ENCODE data around the gene LBH.

LBH gene

DNA sequence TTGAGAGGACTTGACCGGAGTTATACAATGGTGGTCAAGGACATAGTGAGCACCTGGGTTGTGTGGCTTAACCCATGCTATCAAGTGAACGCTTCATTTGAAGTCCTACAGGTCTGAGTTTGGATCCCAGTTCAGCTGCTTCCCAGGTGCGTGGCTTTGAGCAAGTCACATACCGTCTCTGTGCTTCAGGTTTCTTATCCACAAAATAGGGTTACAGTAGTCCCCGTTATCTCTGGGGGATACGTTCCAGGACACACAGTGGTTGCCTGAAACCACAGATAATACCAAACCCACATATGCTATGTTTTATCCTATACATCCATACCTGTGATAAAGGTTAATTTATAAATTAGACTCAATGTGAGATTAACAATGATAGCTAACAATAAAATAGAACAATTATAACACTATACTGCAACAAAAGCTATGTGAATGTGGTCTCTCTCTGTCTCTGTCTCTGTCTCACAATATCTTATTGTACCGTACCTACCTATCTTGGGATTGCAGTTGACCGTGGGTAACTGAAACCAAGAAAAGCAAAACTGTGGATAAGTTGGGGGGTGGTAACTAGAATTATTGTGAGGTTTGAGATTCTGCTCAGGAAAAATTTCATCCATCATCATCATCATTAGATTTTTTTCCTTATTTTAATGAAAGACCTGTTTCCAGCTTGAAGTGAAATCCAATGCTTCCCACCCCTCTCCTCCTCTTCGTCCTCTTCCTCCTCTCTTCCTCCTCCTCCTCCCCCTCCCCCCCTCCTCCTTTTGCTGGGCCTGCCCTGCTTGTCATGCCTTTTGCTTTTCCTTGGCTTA is 22.7 kb downstream of the LBH start:
- TF ChIP-seq, protein P1, sequence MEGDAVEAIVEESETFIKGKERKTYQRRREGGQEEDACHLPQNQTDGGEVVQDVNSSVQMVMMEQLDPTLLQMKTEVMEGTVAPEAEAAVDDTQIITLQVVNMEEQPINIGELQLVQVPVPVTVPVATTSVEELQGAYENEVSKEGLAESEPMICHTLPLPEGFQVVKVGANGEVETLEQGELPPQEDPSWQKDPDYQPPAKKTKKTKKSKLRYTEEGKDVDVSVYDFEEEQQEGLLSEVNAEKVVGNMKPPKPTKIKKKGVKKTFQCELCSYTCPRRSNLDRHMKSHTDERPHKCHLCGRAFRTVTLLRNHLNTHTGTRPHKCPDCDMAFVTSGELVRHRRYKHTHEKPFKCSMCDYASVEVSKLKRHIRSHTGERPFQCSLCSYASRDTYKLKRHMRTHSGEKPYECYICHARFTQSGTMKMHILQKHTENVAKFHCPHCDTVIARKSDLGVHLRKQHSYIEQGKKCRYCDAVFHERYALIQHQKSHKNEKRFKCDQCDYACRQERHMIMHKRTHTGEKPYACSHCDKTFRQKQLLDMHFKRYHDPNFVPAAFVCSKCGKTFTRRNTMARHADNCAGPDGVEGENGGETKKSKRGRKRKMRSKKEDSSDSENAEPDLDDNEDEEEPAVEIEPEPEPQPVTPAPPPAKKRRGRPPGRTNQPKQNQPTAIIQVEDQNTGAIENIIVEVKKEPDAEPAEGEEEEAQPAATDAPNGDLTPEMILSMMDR (IDR thresholded peaks at IDR 0.05; ENCODE audit: insufficient read depth, missing control alignments) = no peak
- DNase-seq (ENCODE audit: insufficient read length, low spot score) (no peak), FAIRE-seq (no peak)

DNA sequence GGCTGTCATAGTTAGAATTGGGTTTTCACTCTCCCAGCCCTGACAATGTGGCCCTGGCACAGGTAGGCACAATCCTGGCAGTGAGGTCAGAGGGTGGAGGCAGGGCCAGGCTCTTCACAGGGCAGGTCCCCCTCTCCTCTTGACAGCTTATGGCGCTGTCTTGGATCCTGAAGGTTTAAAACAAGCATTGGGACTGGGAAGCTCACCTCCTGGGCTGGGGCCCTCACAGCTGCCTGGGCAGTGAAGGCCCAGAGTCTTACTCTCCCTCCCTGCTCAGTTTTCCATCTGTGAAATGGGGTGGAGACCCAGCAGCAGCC is 23.3 kb downstream of the LBH start:
- no peak for DNase-seq (ENCODE audit: insufficient read length, low spot score)
- TF ChIP-seq, protein P1 (IDR thresholded peaks at IDR 0.05; ENCODE audit: insufficient read depth, missing control alignments) = no peak
- no peak for FAIRE-seq

DNA sequence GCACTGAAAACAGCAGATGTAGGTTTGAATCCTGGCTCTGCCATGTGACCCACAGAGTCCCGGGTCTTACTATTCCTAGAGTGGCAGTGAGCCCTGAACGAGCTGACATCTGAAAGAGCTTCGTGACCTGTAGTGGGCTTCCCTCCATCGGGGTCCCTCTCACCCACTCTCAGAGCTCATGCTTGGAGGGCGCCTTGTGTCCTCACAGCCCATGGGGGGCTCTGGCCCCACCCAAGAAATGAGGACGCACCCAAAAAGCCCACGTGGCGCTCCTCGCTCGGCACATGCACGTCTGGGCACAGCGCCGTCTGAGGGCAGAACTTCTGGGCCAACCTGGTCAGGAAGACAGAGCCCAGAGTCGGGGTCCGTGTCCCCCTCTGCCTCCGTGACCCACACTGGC is 23.7 kb downstream of the LBH start:
- DNase-seq (ENCODE audit: insufficient read length, low spot score) = no peak
- no peak for FAIRE-seq
- TF ChIP-seq, protein P1 (IDR thresholded peaks at IDR 0.05; ENCODE audit: insufficient read depth, missing control alignments) = no peak

DNA sequence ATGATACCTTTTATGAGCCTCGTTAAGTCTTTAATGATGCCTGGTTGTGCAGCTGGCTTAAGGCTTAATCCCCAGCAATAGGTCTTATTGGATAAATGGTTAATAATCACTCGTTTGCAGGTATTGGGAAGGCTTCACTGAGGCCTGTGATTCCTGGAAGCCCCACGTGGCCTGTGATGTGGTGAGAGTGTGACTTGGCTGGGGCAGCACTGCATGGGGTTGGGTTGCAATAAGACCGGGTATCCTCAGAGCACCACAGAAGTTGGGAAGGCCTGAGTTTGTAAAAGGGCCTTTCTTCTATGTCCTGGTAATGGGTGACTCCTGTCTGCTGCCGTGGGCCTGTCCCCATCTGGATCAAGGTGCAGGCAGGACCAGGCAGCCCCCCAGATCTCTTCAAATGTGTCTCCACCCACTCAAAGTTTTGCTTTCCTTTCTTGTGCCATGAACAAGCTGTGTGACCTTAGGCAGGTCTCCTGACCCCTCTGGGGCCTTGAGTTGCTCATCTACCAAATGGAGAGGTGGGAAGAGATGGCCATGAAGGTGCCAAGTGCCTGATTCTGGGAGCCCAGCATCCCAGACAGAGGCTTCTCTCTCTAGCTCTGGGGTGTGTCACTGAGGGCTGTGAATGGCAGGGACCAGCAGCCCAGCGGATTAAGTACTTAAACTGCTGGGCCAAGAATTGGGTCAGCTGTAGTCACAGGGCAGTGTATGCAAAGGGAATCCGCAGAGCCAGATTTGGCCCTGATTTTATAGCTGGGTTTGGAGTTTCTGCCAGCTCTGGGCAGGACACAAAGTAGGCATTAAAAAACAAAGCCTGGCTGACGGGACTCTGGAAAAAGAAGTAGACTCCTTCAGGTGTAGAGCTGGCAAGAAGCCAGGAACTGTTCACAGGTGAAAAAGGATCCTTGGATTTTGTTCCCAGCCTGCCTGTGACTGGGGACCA is 24.4 kb downstream of the LBH start:
- peak; percentile 71 for FAIRE-seq
- TF ChIP-seq, protein P1 (IDR thresholded peaks at IDR 0.05; ENCODE audit: insufficient read depth, missing control alignments) = no peak

DNA sequence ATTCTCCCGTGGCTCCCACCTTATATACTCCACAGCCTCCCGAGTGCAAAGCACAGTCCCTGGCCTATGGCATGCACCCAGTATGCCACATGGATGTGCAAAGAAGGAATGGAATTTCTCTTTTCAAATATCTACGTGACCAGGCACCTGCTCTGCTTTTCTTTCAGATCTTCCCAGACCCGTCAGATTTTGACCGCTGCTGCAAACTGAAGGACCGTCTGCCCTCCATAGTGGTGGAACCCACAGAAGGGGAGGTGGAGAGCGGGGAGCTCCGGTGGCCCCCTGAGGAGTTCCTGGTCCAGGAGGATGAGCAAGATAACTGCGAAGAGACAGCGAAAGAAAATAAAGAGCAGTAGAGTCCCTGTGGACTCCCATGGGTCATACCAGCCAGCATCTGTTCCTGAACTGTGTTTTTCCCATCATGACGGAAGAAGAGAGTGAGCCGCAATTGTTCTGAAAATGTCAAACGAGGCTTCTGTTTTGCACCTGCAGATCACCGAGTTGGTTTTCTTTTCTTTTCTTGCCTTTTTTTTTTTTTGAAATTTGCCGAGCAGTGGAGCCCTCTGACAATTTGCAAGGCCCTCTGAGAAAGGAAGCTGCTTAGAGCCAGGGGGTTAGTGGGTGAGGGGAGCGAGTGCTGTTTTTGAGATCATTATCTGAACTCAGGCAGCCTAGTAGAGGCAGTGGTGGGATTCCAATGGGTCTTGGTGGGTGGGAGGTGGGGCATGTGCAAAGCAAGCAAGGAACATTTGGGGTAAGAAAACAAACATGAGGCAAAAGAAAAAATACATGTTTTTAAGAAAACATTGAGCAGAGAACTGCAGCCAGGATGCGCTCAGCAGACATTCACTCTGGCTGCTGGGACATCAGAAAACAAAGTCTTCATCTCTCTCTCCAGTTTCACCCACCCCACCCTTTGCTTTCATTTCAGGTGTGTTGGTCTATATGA is 26.2 kb downstream of the LBH start:
- no peak for DNase-seq (ENCODE audit: insufficient read length, low spot score)
- FAIRE-seq = no peak
- TF ChIP-seq, protein P1 (IDR thresholded peaks at IDR 0.05; ENCODE audit: insufficient read depth, missing control alignments) = no peak

More for the DNA sequence above, 24.4 kb downstream of the LBH start:
- DNase-seq (ENCODE audit: insufficient read length, low spot score) = peak; percentile 75

DNA sequence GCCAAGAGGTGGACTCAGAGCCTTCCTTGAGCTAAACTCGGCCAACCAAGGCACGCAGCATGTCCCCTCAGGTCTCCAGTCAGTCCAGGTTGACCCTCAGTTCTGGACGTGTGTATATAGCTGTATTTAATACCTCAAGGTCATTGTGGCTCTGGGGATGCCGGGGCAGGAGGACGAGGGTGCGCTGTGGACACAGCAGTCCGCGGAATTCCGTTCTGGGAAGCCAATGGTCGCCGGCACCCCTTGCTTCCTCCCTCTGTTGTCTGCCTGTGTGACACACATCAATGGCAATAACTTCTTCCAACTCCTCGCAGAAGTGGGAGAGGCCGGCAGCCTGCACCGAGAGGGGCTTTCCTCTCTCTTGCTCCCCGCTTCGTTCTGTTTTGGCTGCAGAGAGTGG is 27.7 kb downstream of the LBH start:
- FAIRE-seq (no peak), DNase-seq (ENCODE audit: insufficient read length, low spot score) (no peak)
- TF ChIP-seq, protein P1 (IDR thresholded peaks at IDR 0.05; ENCODE audit: insufficient read depth, missing control alignments) = no peak

Measured in D721Med (cell line).